Thymus (tissue), 11 donors: ENCODE measurements around the gene MEIOB. TPM values are rescaled to one million over a fixed set of nuclear protein-coding genes. Genes with fewer than 3 reads are reported as not detected.
"Not testable (repeated sequence)": the region's sequence is repeated elsewhere in the genome, so short reads cannot be mapped to it uniquely, and the experiment has no call there.

Source experiments
- DNase-seq, 9 donors: peaks; one replicate each; pipeline ENCODE4 v3.0.0-alpha.2; 2013; ENCODE audit warnings: low spot score in 9 of 9, low read depth in 6 of 9, missing footprints in 1 of 9
- H3K27ac ChIP-seq, 2 donors: one replicate each; pipeline ENCODE4 v1.5.1; 2013; ENCODE audit warnings: control low read depth in 1 of 2, low read depth in 1 of 2, low read length in 1 of 2, mild to moderate bottlenecking in 1 of 2, moderate library complexity in 1 of 2
- H3K27me3 ChIP-seq, 2 donors: one replicate each; pipeline ENCODE4 v1.5.1; 2013; ENCODE audit warnings: low read length in 1 of 2; ENCODE audit not compliant: control insufficient read depth in 2 of 2, insufficient read depth in 1 of 2
- H3K36me3 ChIP-seq, 2 donors: one replicate each; pipeline ENCODE4 v1.5.1; 2013; ENCODE audit warnings: low read length in 1 of 2, mild to moderate bottlenecking in 1 of 2, moderate library complexity in 1 of 2; ENCODE audit not compliant: control insufficient read depth in 2 of 2, insufficient read depth in 2 of 2
- H3K4me1 ChIP-seq, 2 donors: one replicate each; pipeline ENCODE4 v1.5.1; 2013; ENCODE audit warnings: low read length in 2 of 2; ENCODE audit not compliant: control insufficient read depth in 2 of 2, insufficient read depth in 2 of 2
- H3K4me3 ChIP-seq, 2 donors: one replicate each; pipeline ENCODE4 v1.5.1; 2013; ENCODE audit warnings: low read length in 2 of 2, control low read depth in 1 of 2, mild to moderate bottlenecking in 1 of 2
- H3K9me3 ChIP-seq, 2 donors: one replicate each; pipeline ENCODE4 v1.5.1; 2013; ENCODE audit warnings: low read length in 1 of 2, mild to moderate bottlenecking in 1 of 2; ENCODE audit not compliant: control insufficient read depth in 2 of 2, insufficient read depth in 1 of 2
- WGBS: extraction: QIAGEN DNeasy Blood & Tissue Kit; methylation state at CpG from one replicate; pipeline ENCODE4 v1.1.7; 2013; 5-methylcytosine and 5-hydroxymethylcytosine counted together
- polyA plus RNA-seq: library from polyadenylated mRNA; stranded (reverse); fragments of 200-250 nt; gene quantifications from one replicate; pipeline ENCODE4 v1.2.3, GENCODE V29; 2013
- total RNA-seq: library from RNA; stranded (reverse); fragments of 120-200 nt; gene quantifications from one replicate; pipeline ENCODE4 v1.2.4, GENCODE V29; 2013
- donor health status: healthy.

The MEIOB gene
- total and polyA plus RNA-seq, 2 donors = 1.1 to 1.3 TPM

- peaks cover 0 to 41% of the 10 kb centered on the region in 2 donors for H3K27me3 ChIP-seq
- no peaks in the 10 kb centered on the region for H3K9me3 ChIP-seq
- H3K36me3 ChIP-seq = no peaks in the 10 kb centered on the region
- 93% methylated on average over 16 of the region's 16 CpGs for WGBS
- H3K27ac ChIP-seq = no peak overlapping the region
- no peak overlapping the region for H3K4me3 ChIP-seq
- DNase-seq = no peak
- peaks cover 0 to 9% of the 10 kb centered on the region in 2 donors for H3K4me1 ChIP-seq
Observed at GRCh38 chr16:1899641-1900451, 27.9 kb upstream of the MEIOB start.

GRCh38 chr16:1897692-1898091, 25.7 kb upstream of the MEIOB start:
- Histone ChIP-seq H3K27me3 (peaks cover 0 to 20% of the 10 kb centered on the region in 2 donors), H3K4me1 (peaks cover 4 to 25% of the 10 kb centered on the region in 2 donors)
- not testable (repeated sequence) for H3K36me3 ChIP-seq, H3K9me3 ChIP-seq, H3K4me3 ChIP-seq, DNase-seq, H3K27ac ChIP-seq
- WGBS = 94% methylated on average over 2 of the region's 2 CpGs

GRCh38 chr16:1895949-1896675, 24.1 kb upstream of the MEIOB start:
- peaks cover 0 to 17% of the 10 kb centered on the region in 2 donors for H3K27me3 ChIP-seq
- no peaks in the 10 kb centered on the region for H3K36me3 ChIP-seq
- H3K9me3 ChIP-seq = no peaks in the 10 kb centered on the region
- peak in 1 of 9 donors; percentile 18 for DNase-seq
- H3K4me1 ChIP-seq = peaks cover 4 to 31% of the 10 kb centered on the region in 2 donors
- H3K27ac ChIP-seq = peak overlapping the region in 1 of 2 donors; percentile 44
- H3K4me3 ChIP-seq = no peak overlapping the region
- 86% methylated on average over 27 of the region's 27 CpGs for WGBS

- no peak overlapping the region for H3K27ac ChIP-seq
- WGBS = 96% methylated on average over 5 of the region's 5 CpGs
Observed at GRCh38 chr16:1895068-1895467, 23.1 kb upstream of the MEIOB start.

GRCh38 chr16:1890708-1891050, 18.7 kb upstream of the MEIOB start:
- no peaks in the 10 kb centered on the region for H3K9me3 ChIP-seq
- H3K27ac ChIP-seq = no peak overlapping the region
- peaks cover 0 to 11% of the 10 kb centered on the region in 2 donors for H3K27me3 ChIP-seq
- no peak for DNase-seq
- H3K36me3 ChIP-seq = no peaks in the 10 kb centered on the region
- 55% methylated on average over 4 of the region's 4 CpGs for WGBS
- peaks cover 4 to 27% of the 10 kb centered on the region in 2 donors for H3K4me1 ChIP-seq
- no peak overlapping the region for H3K4me3 ChIP-seq

More at GRCh38 chr16:1895068-1895467, 23.1 kb upstream of the MEIOB start:
- Histone ChIP-seq H3K27me3 (peaks cover 0 to 14% of the 10 kb centered on the region in 2 donors), H3K4me1 (peaks cover 4 to 31% of the 10 kb centered on the region in 2 donors), H3K4me3 (no peak overlapping the region), H3K36me3 (no peaks in the 10 kb centered on the region), H3K9me3 (no peaks in the 10 kb centered on the region)
- no peak for DNase-seq

GRCh38 chr16:1890024-1890707, 18.2 kb upstream of the MEIOB start:
- Histone ChIP-seq H3K9me3 (no peaks in the 10 kb centered on the region), H3K36me3 (no peaks in the 10 kb centered on the region), H3K27ac (no peak overlapping the region), H3K4me3 (no peak overlapping the region), H3K27me3 (peaks cover 0 to 13% of the 10 kb centered on the region in 2 donors), H3K4me1 (peaks cover 4 to 26% of the 10 kb centered on the region in 2 donors)
- no peak for DNase-seq
- whole genome bisulfite sequencing = 80% methylated on average over 16 of the region's 16 CpGs

- Histone ChIP-seq H3K27ac (no peak overlapping the region), H3K4me1 (peaks cover 1 to 10% of the 10 kb centered on the region in 2 donors), H3K27me3 (peaks cover 0 to 28% of the 10 kb centered on the region in 2 donors), H3K9me3 (no peaks in the 10 kb centered on the region), H3K36me3 (no peaks in the 10 kb centered on the region), H3K4me3 (no peak overlapping the region)
- 92% methylated on average over 14 of the region's 14 CpGs for WGBS
- no peak for DNase-seq
Observed at GRCh38 chr16:1887711-1888354, 15.9 kb upstream of the MEIOB start.

GRCh38 chr16:1884889-1885288, 12.9 kb upstream of the MEIOB start:
- Histone ChIP-seq H3K36me3 (no peaks in the 10 kb centered on the region), H3K27me3 (peaks cover 0 to 27% of the 10 kb centered on the region in 2 donors), H3K4me1 (peaks cover 0 to 1% of the 10 kb centered on the region in 2 donors), H3K27ac (no peak overlapping the region), H3K9me3 (no peaks in the 10 kb centered on the region), H3K4me3 (no peak overlapping the region)
- no peak for DNase-seq
- WGBS = 82% methylated on average over 5 of the region's 5 CpGs
